ENCODE measurements around the gene FAM149A. TPM values are rescaled to one million over a fixed set of nuclear protein-coding genes. Genes with fewer than 3 reads are reported as not detected.

FAM149A gene
- total RNA-seq, 4 donors from 2014 or later = 1.5 to 5.9 (median 3.3) TPM

DNA sequence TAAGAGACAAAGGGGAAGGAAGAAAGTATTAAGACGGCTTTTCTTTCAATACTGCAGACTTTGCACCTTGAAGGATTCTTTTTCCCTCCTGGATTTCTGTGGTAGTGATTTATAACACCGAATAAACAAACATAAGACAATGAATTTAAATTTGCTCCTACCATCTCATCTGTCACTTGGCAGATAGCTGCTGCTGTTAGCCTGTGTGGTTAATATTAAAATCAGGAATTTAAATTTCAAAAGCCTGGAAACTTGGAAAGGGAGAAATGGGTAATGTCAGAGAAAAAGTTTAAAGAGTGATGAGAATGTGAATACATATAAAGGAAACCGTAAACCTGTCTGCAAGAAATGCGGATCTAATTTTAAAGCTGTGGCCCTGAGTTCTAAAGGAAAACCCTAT is 3.4 kb downstream of the FAM149A start:
- TF ChIP-seq POLR2A (IDR thresholded peaks at IDR 0.05) = no peak
- TF ChIP-seq, protein P1, sequence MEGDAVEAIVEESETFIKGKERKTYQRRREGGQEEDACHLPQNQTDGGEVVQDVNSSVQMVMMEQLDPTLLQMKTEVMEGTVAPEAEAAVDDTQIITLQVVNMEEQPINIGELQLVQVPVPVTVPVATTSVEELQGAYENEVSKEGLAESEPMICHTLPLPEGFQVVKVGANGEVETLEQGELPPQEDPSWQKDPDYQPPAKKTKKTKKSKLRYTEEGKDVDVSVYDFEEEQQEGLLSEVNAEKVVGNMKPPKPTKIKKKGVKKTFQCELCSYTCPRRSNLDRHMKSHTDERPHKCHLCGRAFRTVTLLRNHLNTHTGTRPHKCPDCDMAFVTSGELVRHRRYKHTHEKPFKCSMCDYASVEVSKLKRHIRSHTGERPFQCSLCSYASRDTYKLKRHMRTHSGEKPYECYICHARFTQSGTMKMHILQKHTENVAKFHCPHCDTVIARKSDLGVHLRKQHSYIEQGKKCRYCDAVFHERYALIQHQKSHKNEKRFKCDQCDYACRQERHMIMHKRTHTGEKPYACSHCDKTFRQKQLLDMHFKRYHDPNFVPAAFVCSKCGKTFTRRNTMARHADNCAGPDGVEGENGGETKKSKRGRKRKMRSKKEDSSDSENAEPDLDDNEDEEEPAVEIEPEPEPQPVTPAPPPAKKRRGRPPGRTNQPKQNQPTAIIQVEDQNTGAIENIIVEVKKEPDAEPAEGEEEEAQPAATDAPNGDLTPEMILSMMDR (IDR thresholded peaks at IDR 0.05 in 4 of 5, conservative IDR thresholded peaks at IDR 0.05 in 1 of 5) = no peak
- Histone ChIP-seq H3K4me1 (peaks cover 3 to 5% of the 10 kb centered on the region in 2 donors), H3K4me3 (no peak overlapping the region), H3K36me3 (no peaks in the 10 kb centered on the region), H3K27ac (no peak overlapping the region), H3K27me3 (peaks cover 21 to 40% (median 22%) of the 10 kb centered on the region in 3 donors), H3K9me3 (no peaks in the 10 kb centered on the region)
- intact Hi-C loops (cut with DNase I; ENCODE audit: low total_unique reads) = no loop called here
- ATAC-seq (no peak), DNase-seq (no peak)
- in situ Hi-C loops (cut with MboI; ENCODE audit: low sequenced_read_pairs in 4 of 4) = no loop called here

DNA sequence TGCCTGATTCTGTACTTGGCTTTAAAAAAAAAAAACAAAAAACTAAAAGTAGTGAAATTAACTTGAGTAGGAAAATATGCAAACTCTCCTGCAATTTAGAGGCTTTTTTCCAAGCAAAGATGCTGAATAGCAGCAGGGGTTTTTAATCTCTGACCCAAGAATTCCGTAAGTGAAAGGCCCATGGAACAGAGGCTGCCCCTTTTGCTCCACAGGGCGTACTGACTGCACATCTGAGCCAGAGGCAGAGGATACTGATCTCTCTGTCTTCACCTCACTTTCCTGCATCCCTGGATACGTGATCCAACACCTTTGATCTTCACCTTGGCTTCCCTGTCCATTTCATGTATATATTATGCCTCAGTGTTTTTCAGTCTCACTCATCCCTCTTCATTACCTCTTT is 3.9 kb downstream of the FAM149A start:
- Histone ChIP-seq H3K36me3 (no peaks in the 10 kb centered on the region), H3K27me3 (peaks cover 21 to 36% (median 22%) of the 10 kb centered on the region in 3 donors), H3K4me1 (peaks cover 3 to 5% of the 10 kb centered on the region in 2 donors), H3K4me3 (no peak overlapping the region), H3K9me3 (no peaks in the 10 kb centered on the region), H3K27ac (no peak overlapping the region)
- DNase-seq = no peak
- no peak for ATAC-seq
- in situ Hi-C loops (cut with MboI; ENCODE audit: low sequenced_read_pairs in 4 of 4) (no loop called here), intact Hi-C loops (cut with DNase I; ENCODE audit: low total_unique reads) (no loop called here)
- TF ChIP-seq POLR2A (IDR thresholded peaks at IDR 0.05) = no peak
- TF ChIP-seq, protein P1 (IDR thresholded peaks at IDR 0.05 in 4 of 5, conservative IDR thresholded peaks at IDR 0.05 in 1 of 5) = no peak

GRCh38 chr4:186109245-186109644 is 4.7 kb downstream of the FAM149A start:
- H3K9me3 ChIP-seq = no peaks in the 10 kb centered on the region
- TF ChIP-seq, protein P1 (IDR thresholded peaks at IDR 0.05 in 4 of 5, conservative IDR thresholded peaks at IDR 0.05 in 1 of 5) = no peak
- TF ChIP-seq POLR2A (IDR thresholded peaks at IDR 0.05) = no peak
- DNase-seq (no peak), ATAC-seq (no peak)
- peaks cover 16 to 29% (median 17%) of the 10 kb centered on the region in 3 donors for H3K27me3 ChIP-seq
- H3K4me1 ChIP-seq = peaks cover 3 to 5% of the 10 kb centered on the region in 2 donors
- intact Hi-C loops (cut with DNase I; ENCODE audit: low total_unique reads) (no loop called here), in situ Hi-C loops (cut with MboI; ENCODE audit: low sequenced_read_pairs in 4 of 4) (no loop called here)
- no peak overlapping the region for H3K27ac ChIP-seq
- no peak overlapping the region for H3K4me3 ChIP-seq
- no peaks in the 10 kb centered on the region for H3K36me3 ChIP-seq

DNA sequence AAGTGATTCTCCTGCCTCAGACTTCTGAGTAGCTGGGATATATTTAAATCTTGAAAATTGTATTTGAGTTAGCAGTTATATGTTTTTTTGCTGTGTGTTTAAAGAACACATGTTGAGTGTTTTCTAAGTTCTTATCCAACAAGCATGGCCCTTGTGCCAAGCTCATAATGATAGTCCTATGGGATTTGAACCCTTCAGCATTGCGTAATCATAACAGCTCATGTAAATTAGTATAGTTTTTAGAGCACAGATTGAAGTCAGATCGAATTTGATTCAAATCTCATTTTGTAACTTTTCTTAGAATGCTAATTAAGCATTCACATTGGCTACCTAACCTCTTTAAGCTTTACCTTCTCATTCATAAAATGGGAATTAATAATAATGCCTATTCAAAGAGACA is 12.2 kb downstream of the FAM149A start:
- ATAC-seq (no peak), DNase-seq (no peak)
- Histone ChIP-seq H3K4me3 (no peak overlapping the region), H3K9me3 (no peaks in the 10 kb centered on the region), H3K36me3 (no peaks in the 10 kb centered on the region), H3K27me3 (peaks cover 0 to 2% (median 0%) of the 10 kb centered on the region in 3 donors), H3K27ac (no peak overlapping the region), H3K4me1 (no peaks in the 10 kb centered on the region)
- TF ChIP-seq, protein P1 (IDR thresholded peaks at IDR 0.05 in 4 of 5, conservative IDR thresholded peaks at IDR 0.05 in 1 of 5) = no peak
- in situ Hi-C loops (cut with MboI; ENCODE audit: low sequenced_read_pairs in 4 of 4) = no loop called here
- intact Hi-C loops (cut with DNase I; ENCODE audit: low total_unique reads) = no loop called here

GRCh38 chr4:186118582-186118981 is 14.1 kb downstream of the FAM149A start:
- H3K9me3 ChIP-seq = no peaks in the 10 kb centered on the region
- ATAC-seq = no peak
- no peaks in the 10 kb centered on the region for H3K36me3 ChIP-seq
- in situ Hi-C loops (cut with MboI; ENCODE audit: low sequenced_read_pairs in 4 of 4) (no loop called here), intact Hi-C loops (cut with DNase I; ENCODE audit: low total_unique reads) (no loop called here)
- peaks cover 0 to 2% (median 0%) of the 10 kb centered on the region in 3 donors for H3K27me3 ChIP-seq
- no peak for TF ChIP-seq POLR2A (IDR thresholded peaks at IDR 0.05)
- TF ChIP-seq, protein P1 (IDR thresholded peaks at IDR 0.05 in 4 of 5, conservative IDR thresholded peaks at IDR 0.05 in 1 of 5) = no peak
- no peak overlapping the region for H3K27ac ChIP-seq
- H3K4me3 ChIP-seq = no peak overlapping the region
- no peaks in the 10 kb centered on the region for H3K4me1 ChIP-seq
- no peak for DNase-seq
